Stimulated activated naive CD4-positive, alpha-beta T cell (primary cell): Measurements from ENCODE around the gene KLK11.
A peak's percentile ranks its signal among the peaks of the same experiment; 100 is the strongest.

Experiments
- DNase-seq, 6 experiments: peaks; one replicate each; lab custom pipeline; 2025; lab: John Stamatoyannopoulos, UW

KLK11 gene

DNA sequence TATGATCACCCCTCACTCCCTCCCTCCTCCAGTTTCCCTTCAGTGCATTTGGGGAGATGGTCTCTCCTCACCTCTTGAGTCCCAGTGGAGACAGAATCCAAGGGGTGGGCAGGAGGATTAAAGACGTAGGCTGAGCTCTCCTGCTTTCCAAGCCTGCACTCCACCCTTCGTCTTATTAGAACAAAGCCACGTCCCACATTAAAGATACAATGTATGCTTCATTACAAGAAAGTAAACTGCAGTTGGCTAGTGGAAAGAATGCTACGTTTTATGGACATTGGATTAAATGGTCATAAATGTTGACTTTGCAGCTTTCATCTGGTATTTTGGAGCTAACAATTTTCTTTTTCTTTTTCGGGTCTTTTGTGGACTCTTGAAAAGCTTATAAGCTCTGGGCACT, 1.5 kb upstream of the KLK11 start:
- DNase-seq: no peak

DNA sequence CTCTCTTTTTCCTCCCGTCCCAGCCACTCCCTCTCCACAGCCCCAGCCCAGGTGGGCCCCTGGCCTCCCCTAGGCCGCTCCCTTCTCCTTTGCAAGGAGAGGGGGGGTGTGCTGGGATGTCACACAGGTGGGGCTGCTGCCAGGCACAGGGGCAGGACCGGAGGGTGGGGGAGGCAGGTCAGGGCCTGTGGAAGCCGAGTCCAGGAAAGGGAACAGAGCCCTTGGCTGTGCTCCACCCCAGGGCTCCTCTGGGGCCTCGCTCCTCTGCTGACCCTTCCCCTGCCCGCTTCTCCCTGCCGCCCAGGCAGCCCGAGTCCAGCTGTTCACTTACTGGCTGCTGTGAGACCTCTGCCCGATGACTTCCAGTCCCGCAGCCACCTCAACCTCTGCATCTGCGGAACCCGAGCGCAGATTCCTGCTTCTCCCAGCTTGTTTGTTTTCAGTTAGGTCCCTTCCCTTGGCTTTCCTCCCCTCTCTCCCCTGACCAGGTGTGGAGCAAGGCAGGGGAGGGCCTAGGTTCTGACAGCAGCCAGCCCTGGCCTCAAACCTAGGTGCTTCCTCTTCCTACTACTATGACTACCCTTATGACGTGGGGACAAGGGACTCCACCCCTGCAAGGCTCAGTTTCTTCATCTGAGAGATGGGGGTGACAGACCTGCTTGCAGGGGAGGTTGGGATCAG, 850 bp upstream of the KLK11 start:
- DNase-seq: no peak

- DNase-seq: no peak
Measured at GRCh38 chr19:51025809-51026553, 435 bp downstream of the KLK11 start.

DNA sequence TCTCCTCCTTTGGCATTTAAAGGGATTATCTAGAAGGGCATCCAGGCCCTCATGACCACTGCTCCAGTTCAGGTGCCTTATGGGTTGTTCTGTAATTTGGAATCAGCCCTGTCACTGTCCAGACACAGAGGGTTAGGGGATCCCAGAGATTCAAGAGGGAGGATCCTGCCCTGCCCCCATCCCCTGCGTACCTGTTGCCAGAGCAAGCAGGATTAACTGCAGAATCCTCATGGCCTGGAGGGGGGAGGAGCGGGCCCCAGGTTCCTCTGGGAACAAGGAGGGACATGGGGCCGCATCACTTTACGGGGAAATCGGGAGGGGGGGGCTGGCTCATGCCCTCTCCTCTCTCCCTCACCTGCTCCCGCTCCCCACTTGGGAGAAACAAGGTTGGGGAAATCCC, 1.0 kb downstream of the KLK11 start:
- DNase-seq: no peak

- no peak for DNase-seq
Measured at GRCh38 chr19:51024924-51025323, 1.5 kb downstream of the KLK11 start.

DNA sequence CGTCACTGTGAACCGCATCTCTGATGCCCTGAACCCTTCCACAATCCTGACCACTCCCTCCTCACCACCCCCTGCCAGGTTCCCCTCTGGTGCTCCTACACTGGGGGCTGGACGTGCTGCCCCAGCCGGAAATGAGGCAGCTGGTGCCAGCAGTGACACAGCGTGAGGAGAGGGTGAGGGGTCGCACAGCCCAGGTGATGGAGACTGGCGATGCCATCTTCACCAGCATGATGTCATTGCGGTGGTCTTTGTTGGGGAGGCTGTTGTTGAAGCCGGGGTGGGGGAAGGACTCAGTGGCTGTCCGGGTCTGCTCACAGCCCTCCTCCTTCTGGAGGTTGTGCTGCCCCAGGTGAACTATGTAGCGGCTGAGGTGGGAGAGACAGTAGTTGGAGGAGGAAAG, 2.5 kb downstream of the KLK11 start:
- DNase-seq: no peak

DNA sequence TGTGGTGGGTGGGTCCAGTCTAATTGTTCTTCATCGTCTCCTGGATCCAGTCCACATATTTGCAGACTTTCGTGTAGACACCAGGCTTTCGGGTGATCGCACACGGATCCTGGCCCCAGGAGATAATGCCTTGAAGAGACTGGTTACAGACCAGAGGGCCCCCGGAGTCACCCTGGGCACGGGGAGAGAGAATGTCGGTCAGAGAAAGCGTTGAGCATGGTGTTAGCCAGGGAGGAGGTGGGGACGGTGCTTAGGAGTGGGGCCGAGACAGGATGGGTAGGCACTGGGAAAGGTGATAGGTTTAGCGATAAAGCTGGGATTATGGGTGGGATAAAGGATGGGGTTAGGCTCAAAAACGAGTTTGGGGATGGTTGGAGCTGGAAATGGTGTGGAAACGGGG, 3.9 kb downstream of the KLK11 start:
- DNase-seq: no peak

DNA sequence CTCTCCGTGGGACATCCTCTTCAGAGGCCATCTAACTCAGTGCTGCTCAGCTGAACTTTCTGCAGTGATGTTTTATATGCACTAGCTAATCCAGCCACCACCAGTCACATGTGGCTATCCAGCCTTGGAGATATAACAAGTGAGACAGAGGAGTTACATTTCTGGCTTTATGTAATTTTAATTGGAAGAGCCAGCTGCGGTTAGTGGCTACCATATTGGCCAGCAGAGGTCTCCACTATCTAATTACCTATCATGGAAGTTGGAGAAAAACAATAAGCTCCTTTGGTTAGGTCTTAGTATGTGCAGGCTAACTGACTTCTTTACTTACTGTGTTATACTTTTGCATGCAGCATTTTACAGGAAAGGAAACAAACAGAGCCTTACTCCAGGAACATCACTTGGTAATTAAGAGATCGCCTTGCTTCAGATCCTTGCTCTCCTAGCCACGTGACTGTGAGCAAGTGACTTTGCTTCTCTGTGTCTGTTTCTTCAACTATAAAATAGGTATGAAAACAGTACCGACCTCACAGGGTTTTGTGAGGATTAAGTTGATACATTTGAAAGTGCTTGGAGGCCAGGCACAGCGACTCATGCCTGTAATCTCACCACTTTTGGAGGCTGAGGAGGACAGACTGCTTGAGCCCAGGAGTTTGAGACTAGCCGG, 5.3 kb downstream of the KLK11 start:
- DNase-seq: peak in 2 of 6 experiments; percentile 12 to 40

DNA sequence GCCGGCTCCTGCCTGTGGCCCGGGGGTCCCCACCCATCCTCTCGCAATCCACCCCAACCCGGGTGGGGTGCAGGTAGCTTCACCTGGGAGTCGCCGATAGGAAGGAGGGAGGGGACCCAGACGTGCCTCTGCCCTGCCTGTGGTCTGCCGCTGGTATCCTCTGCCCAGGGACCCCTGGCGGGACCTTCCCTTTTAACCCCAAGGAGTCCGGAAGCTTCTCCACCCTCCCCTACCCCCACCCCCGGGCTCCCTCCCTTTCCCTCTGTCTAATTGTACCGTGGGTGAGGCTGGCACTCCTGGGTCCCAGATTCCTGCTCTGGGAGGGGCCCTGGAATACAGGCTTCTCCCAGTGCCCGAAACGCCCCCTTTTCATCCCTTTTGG, 6.9 kb downstream of the KLK11 start, which contains the start of gene KLK10:
Gene KLK10 (minus strand): TSS at position 166 of the 382 bp plus-strand sequence. CDS start 579 bp downstream, outside the sequence.
- DNase-seq: no peak

GRCh38 chr19:51018745-51019543, 7.5 kb downstream of the KLK11 start:
- no peak for DNase-seq

GRCh38 chr19:51016798-51017683, 9.4 kb downstream of the KLK11 start:
- peak in 3 of 6 experiments; percentile 12 to 33 (median 31) for DNase-seq

DNA sequence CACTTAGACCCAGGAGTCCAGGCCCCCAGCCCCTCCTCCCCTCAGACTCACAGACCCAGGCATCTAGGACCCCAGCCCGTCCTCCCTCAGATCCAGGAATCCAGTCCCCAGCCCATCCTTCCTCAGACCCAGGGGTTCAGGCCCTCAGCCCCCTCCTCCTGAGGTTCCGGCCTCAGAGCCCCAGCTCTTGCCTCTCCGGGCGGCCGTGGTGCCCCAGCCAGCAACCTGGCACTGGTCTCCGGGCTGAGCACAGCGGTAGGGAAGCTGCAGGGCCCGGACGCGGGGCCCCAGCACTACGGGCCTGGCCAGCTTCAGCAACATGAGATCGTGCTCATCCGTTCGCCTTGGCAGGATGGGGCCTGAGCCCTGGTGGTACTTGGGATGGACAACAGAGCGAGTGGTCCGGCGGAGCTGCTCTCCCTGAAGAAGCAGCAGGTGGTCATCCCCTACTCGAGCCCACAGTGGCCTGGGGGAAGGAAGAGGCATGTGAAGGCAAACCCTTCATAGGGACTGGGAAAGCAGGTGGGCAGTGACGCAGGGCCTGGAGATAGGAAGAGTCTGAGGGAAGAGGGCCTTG, 10.6 kb downstream of the KLK11 start:
- no peak for DNase-seq

DNA sequence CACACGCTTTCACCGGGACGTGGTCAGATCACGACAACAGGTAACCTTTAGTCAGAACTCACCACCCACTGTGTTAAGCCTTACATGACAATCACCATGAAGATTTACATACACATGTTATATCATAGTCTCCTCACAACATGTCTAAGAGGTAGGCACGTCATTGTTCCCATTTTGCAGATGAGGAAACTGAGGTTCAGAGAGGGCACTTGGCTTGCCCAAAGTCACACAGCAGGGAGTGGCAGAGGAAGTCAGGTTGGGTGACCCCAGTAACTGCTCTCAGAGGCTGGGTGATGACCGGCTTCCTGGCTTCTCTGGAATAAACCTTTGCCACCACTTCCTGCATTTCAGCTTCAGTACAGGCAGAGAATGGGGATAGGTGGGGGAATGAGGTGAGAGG, 12.2 kb downstream of the KLK11 start:
- DNase-seq: no peak

DNA sequence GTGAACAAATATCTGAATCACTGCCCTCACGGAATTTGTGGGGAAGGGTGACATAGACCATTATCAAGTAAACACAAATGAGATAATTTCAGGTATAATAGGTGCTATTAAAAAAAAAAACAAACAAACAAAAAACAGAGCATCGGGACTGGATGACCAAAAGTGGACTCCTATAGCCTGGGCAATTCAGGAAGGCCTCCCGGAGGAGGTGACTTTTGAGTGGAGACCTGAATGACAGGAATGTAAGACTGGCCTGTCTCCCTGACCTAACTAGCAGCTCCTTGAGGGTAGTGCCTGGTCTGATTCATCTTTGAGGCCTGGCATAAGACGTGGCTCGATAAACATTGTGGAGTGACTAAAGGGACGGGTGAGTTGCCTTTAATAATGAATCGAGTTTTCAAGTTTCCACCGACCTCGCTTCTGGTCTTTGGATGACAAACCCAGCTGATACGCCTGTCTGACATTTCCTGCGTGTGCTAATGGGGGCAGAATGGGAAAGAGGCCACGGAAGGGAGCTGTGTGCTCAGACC, 13.7 kb downstream of the KLK11 start:
- DNase-seq: no peak

DNA sequence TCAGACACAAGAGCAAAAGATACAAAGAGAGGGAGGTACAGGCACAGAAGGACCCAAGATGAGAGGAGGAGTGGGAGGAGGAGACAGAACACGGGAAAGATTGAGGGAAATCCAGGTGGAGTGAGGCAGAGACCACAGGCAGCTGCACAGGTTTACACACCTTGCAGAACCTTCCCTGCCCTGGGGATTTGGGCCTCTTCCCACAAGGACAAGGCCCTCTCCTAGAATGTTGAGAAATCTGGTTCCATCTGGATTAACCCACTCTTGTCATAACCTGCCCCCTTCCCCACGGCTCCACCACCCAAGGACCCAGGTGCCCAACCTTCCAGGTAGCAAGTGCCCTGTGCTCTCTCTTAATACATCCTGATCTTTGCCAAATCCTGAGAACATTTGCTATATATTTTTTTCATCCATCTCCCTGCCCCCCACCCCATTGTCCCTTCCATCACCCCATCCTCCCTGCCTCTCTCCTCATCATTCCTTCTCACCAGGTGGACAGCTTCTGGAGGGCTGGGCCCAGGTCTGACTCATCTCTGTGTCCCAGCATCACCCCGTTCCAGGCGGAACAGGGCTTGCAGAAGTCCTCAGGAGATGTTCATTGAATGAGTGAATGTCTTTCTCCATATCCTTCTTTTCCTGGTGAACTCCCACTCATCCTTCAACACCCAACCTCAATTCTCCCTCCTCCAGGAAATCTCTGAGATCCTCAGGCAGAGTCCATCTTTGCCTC, 16.2 kb downstream of the KLK11 start:
- no peak for DNase-seq

GRCh38 chr19:51009061-51009891, 17.1 kb downstream of the KLK11 start:
- no peak for DNase-seq

- DNase-seq: no peak
Measured at GRCh38 chr19:51007488-51007887, 18.9 kb downstream of the KLK11 start.

DNA sequence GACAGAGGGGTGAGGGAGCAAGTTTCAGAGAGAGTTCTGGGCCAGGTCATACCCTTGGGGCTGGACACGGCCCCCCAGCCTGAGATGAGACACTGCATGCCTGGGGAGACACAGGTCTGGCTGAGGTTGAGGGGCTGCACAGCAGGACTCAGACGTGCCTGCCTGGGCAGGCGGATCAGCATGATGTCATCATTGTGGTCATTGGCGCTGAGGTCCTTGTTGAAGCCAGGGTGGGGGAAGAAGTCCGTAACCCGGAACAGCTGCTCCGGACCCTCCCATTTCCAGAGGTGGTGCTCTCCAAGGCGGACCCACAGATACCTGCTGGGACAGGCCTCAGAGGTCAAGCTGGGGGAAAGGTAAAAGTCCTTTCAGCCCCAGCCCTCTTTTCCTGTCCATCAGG, 20.0 kb downstream of the KLK11 start:
- no peak for DNase-seq

- no peak for DNase-seq
Measured at GRCh38 chr19:51005248-51005647, 21.2 kb downstream of the KLK11 start.
